ENCODE results near the gene MTREX.

MTREX gene

GRCh38 chr5:55324815-55325418 lies 17.1 kb downstream of the MTREX start:
- DNase-seq (ENCODE audit: low read depth in 4 of 4, low spot score in 1 of 4) = no peak

DNA sequence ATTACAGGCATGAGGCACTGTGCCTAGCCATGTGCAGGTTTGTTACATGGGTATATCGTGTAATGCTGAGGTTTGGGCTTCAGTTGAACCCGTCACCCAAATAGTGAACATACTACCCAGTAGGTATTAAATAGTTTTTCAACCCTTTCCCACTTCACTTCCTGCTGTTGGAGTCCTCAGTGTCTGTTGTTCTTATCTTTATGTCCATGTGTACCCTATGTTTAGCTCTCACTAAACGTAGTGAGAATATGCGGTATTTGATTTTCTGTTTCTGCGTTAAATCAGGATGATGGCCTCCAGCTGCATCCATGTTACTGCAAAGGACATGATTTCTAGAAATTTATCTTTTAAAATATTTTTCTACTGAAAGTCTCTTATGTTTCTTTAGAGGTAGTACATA lies 17.8 kb downstream of the MTREX start:
- no peak for DNase-seq (ENCODE audit: low read depth in 4 of 4, low spot score in 1 of 4)

DNA sequence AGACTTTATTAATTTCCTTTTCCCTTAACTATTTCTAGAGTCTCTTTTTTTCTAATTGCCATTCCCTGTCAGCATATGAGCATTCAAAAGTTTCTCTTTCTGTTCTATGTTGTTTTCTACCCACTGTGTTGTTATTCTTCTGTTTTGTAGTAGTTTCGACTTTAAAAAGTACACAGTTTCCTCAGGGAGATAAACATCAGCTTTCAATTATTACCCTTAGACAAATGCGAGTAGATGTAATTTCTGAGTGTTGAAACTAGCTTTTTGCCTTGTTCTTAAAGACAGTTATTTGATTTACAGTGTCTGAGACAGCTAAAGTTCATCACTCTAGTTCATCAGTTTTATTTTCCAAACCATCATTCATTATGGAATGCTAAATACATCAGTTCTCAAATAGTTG lies 19.5 kb downstream of the MTREX start:
- DNase-seq (ENCODE audit: low read depth in 4 of 4, low spot score in 1 of 4) = no peak

GRCh38 chr5:55331321-55331720 lies 23.5 kb downstream of the MTREX start:
- no peak for DNase-seq (ENCODE audit: low read depth in 4 of 4, low spot score in 1 of 4)

DNA sequence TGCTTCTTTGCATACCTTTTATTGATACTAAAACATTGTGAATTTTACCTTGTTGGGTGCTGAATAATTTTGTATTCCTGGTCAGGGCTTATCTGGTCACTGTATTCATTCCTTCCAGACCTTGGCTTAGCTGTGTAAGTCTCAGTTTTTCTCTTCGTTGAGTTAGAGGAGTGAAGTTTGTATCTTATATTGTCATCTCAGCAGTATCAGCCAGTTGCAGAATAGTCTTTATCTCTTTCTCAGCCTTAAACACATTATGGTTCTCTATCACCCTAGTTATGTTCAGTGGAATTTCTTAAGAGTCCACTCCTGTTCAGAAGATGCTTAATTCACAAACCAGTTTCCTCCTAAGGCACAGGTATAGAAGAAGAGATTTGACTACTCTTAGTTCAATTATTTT lies 25.2 kb downstream of the MTREX start:
- no peak for DNase-seq (ENCODE audit: low read depth in 4 of 4, low spot score in 1 of 4)

DNA sequence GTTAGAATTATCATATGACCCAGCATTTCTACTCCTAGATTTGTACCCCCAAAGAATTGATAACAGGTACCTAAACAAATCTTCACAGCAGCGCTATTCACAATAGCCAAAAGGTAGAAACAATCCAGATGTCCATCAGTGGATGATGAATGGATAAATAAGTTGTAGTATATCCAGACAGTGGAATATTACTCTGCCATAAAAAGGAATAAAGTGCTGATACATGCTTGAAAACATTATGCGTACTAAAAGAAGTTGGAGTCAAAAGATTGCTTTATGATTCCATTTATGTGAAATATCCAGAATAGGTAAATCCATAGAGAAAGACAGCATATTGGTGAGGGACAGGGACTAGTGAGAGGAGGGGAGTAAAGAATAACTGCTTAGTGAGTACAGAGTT lies 26.0 kb downstream of the MTREX start:
- no peak for DNase-seq (ENCODE audit: low read depth in 4 of 4, low spot score in 1 of 4)

DNA sequence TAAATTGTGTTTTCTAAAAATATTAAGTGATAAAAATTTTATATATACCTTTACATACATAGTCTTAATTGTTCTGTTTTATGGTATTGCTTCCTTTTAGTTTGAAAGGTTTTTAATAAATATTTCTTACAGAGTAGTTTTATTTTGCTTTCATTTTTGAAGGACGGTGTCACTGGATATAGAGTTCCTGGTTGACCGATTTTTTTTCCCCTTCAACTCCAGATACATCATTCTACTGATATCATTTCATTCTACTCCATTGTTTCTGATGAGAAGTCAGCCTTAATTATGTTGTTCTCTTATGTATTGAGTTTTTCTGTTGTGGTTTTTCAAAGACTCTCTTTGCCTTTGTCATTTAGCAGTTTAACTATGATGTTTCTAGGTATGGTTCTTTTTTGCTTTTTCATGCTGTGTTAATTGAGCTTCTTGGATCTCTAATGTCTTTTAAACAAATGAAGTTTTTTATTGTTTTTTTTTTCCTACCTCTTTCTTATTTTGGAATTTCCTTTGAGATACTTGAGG lies 30.4 kb downstream of the MTREX start:
- DNase-seq (ENCODE audit: low read depth in 4 of 4, low spot score in 1 of 4) = no peak

DNA sequence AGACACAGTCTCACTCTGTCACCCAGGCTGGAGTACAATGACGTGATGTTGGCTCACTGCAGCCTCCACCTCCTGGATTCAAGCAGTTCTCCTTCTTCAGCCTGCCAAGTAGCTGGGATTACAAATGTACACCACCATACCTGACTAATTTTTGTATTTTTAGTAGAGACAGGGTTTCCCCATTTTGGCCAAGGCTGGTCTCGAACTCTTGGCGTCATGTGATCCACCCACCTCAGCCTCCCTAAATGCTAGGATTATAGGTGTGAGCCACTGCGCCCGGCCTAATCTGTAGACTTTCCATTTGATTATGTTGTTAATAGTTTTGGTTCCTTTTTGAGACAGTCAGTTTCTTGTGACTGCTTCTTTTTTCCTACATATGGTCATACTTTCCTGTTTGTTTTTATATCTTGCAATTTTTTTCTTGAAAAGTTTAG lies 31.0 kb downstream of the MTREX start:
- DNase-seq (ENCODE audit: low read depth in 4 of 4, low spot score in 1 of 4) = peak; percentile 21 to 57 (median 26)

GRCh38 chr5:55343107-55343506 lies 35.3 kb downstream of the MTREX start:
- no peak for DNase-seq (ENCODE audit: low read depth in 4 of 4, low spot score in 1 of 4)

DNA sequence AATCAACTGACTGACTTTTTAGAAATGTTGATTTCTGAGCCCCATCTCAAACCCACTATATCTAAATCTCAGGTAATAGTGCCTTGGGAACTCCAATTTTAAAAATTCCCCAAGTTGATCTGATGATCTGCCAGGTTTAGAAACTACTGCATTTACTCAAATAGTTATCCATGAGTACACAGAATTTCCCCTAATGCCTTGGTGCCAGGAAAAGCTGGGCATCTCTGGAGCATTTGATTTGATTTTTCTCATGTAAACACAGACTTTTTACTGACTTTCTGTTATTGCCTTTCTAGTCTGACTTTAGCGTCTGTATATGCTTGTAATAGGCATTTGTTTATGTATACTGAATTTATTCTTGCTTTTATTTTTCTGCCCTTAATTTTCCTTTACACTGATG lies 35.8 kb downstream of the MTREX start:
- no peak for DNase-seq (ENCODE audit: low read depth in 4 of 4, low spot score in 1 of 4)

DNA sequence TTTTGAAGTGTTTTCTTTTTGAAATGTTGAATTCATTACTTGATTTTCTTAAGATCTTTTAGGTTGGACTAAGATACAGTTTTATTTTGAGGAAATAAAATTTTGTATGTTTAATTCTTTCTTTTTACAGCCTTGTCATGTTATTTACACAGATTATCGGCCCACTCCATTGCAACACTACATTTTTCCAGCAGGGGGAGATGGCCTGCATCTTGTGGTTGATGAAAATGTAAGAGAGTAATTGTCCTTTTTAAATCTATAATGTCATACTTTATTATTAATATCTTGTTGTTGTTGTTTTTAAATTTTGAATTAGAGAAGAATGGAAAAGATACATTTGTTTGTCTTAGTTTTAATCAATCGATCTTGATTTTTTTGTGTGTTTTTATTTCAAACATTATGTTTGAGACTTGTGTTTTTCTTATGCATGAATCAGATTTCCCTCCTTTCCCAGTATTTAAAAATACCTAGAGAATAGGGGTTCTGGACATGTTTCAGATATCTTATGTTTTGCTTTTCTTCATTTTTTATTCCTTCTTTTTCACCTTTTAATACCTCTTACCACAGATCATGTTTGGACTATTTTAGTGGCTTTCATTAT lies 36.7 kb downstream of the MTREX start:
- peak; percentile 24 to 45 (median 35) for DNase-seq (ENCODE audit: low read depth in 4 of 4, low spot score in 1 of 4)

- DNase-seq (ENCODE audit: low read depth in 4 of 4, low spot score in 1 of 4) = no peak
These were observed 37.5 kb downstream of the MTREX start for GRCh38 chr5:55345327-55345726.

DNA sequence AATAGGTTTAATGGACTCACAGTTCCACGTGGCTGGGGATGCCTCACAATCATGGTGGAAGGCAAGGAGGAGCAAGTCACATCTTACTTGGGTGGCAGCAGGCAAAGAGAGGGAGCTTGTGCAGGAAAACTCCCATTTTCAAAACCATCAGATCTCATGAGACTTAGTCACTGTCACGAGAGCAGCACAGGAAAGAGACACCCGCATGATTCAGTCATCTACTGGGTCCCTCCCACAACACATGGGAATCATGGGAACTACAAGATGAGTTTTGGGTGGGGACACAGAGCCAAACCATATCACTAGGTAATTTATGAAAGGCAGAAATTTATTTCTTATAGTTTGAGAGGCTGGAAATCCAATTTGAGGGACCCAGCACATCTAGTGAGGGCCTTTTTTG lies 40.0 kb downstream of the MTREX start:
- DNase-seq (ENCODE audit: low read depth in 4 of 4, low spot score in 1 of 4) = no peak

DNA sequence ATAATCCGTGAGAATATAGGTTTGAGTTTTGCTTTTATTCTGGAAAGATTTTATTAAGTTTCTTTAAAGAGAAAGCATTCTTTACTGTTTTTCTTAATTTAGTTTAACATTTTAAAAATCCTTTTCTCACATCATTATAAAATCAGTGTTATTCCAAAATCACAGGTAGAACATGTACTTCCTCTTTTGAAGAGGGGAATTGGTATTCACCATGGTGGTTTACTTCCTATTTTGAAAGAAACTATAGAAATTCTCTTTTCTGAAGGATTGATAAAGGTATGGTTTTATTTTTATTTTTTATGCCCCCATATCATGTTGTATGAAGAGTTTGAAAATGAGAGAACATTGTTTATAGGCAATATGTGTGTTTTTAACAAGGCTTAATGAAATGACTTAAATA lies 43.0 kb downstream of the MTREX start:
- DNase-seq (ENCODE audit: low read depth in 4 of 4, low spot score in 1 of 4) = no peak

DNA sequence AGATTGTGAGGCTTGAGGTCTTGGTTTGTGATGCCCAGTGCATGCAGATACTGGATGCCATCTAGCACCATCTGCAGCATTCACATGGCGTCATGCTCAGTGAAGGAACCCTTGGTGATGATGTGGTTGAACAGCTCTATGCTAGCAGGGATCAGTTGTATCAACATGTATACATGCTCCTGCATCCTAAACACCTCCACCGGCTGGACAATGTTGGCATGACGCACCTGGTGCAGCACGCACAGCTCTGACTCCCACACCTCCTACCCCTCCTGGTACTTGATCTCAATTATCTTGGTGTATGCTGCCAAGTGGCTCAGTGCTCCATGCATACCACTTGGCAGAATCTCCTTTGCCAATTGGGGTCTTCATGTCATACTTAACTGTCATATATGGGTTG lies 49.1 kb downstream of the MTREX start:
- no peak for DNase-seq (ENCODE audit: low read depth in 4 of 4, low spot score in 1 of 4)

GRCh38 chr5:55360190-55360589 lies 52.4 kb downstream of the MTREX start:
- DNase-seq (ENCODE audit: low read depth in 4 of 4, low spot score in 1 of 4) = no peak

DNA sequence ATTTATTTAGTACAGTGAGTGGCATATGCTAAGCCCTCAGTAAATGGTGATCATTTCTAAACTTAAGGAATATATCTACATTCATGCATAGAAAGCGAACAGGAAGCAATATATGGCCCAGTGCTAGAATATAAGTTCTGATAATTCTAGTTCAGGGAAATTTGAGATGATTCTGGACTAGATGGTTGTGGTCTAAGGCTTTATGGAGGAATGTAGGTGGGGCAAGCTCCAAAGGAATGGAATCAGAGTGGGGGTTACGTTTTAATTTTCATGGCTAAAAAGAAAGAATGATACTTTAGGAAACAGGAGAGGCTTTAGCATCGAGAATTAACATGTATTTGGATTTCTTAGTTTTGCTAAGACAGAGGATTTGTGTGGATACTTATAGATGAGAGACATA lies 56.1 kb downstream of the MTREX start:
- no peak for DNase-seq (ENCODE audit: low read depth in 4 of 4, low spot score in 1 of 4)

DNA sequence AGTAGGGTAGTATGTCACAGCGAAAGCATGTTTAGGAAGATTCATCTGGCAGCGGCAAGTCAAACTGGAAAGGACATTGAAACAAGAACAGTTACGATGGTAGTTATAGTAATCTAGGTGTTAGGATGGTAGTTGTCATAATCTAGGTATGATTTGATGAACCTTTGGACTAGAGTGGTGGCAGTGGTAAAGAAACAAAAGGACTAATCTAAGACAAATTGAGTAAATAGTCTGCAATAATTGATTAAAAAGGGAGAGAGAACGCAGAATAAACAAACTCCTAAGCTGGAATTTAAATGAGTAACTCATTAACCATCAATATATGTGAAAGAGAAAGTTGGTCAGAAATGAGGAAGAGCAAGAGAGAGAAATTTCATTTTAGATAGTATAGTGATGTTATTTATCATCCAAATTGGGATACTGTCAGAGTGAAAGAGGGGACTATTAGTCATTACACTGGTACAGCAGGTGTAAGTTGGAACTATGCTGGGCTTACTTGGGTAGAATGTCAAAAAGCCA lies 56.8 kb downstream of the MTREX start:
- DNase-seq (ENCODE audit: low read depth in 4 of 4, low spot score in 1 of 4) = no peak

GRCh38 chr5:55370291-55370925 lies 62.6 kb downstream of the MTREX start:
- DNase-seq (ENCODE audit: low read depth in 4 of 4, low spot score in 1 of 4) = no peak

DNA sequence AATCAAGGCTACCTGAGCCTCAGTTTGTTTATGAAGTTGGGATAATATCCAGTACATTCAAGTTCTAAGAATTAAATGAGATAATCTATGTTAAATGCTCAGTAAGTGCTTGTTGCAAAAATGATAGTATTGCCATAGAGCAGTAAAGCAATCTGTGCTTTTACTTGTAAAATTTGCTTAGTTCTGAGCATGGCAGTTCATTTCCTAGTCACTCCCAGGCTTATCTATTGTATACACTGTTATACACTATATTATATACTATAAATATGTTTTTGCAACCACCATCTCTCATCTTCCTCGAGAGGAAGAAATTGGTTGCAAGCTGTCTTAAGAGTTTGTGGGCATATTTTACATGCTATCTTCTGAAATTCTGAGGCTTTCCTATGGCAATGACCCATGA lies 63.4 kb downstream of the MTREX start:
- no peak for DNase-seq (ENCODE audit: low read depth in 4 of 4, low spot score in 1 of 4)

DNA sequence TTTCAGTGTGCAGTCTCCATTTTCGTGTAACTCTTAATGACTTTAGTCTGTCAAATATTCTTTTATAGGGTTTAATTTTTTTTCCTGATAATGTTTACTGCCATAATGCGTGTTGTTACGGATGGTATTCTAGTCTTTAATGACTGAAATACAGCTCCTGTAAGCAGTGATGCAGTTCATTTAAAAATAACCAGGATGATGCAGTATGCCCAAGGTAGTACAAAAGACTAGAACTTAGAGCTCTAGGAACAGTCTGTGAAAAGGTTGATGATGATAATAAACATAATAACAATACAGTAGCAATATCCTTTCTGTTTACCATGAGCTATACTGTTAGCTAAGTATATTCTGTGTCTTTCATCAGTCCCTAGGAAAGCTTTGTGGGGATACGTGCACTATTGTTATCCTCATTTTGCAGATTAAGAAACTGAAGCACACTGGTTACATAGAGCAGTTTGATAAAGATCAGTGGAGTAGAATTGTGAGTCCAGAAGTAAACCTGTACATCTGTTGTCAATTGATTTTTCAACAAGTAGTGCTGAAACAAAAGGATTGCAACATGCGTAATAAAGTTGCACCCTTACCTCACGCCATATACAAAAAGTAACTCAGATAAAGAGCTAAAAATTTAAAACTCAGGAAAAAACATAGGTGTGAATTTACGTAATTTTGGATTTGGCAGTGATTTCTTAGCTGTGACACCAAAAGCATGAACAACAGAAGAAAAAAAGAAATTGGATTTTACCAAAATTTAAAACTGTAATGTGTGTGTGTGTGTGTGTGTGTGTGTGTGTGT lies 64.5 kb downstream of the MTREX start:
- no peak for DNase-seq (ENCODE audit: low read depth in 4 of 4, low spot score in 1 of 4)

- no peak for DNase-seq (ENCODE audit: low read depth in 4 of 4, low spot score in 1 of 4)
These were observed 70.0 kb downstream of the MTREX start for GRCh38 chr5:55377810-55378209.

All from stimulated activated CD4-positive, alpha-beta T cell treated with anti-CD3 and anti-CD28 coated beads, Interleukin-1b, Interleukin-23, amount 100 ng/mL, for 24 hours (primary cell).